ENCODE measurements around the gene GPHB5. TPM values are rescaled to one million over a fixed set of nuclear protein-coding genes. Genes with fewer than 3 reads are reported as not detected.
A peak's percentile ranks its signal among the peaks of the same experiment; 100 is the strongest.

The GPHB5 gene
- total and polyA plus RNA-seq, 2 donors from 2014 or later = not detected

DNA sequence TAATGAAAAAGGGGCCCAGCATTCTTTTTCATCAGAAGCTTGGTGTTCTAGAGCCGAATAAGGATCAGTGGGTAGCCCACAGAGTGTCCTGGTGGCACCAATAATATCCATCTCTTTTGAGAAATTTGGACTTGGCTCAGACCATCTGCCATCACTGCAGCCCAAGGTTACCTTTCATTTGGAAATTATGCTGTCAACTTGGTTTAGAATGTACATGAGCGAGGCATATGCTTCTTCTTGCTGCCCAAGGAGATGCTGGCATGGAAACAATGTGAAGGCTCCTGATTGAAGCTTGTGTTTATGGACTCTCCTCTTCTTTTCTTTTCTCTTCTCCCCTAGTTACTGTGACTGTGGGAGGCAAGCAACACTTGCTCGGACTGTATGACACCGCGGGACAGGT lies 50.0 kb downstream of the GPHB5 start:
- Histone ChIP-seq H3K9ac (ENCODE audit: low read length in 3 of 3) (no peak overlapping the region), H3K27me3 (ENCODE audit: control insufficient read depth, insufficient read depth, low read length) (no peaks in the 10 kb centered on the region), H3K27ac (ENCODE audit: low read depth in 2 of 2, low read length in 2 of 2) (no peak overlapping the region), H3K4me1 (ENCODE audit: control insufficient read depth in 2 of 3, insufficient read depth in 2 of 3, low read depth in 1 of 3, low read length in 3 of 3) (no peaks in the 10 kb centered on the region), H3K36me3 (ENCODE audit: control insufficient read depth in 2 of 3, insufficient read depth in 3 of 3, low read length in 3 of 3) (no peaks in the 10 kb centered on the region), H3K9me3 (ENCODE audit: control insufficient read depth in 2 of 3, insufficient read depth in 1 of 3, low read length in 3 of 3) (no peaks in the 10 kb centered on the region), H3K4me3 (ENCODE audit: low read length in 3 of 3) (no peak overlapping the region)
- no peak for FAIRE-seq
- TF ChIP-seq, protein P1, sequence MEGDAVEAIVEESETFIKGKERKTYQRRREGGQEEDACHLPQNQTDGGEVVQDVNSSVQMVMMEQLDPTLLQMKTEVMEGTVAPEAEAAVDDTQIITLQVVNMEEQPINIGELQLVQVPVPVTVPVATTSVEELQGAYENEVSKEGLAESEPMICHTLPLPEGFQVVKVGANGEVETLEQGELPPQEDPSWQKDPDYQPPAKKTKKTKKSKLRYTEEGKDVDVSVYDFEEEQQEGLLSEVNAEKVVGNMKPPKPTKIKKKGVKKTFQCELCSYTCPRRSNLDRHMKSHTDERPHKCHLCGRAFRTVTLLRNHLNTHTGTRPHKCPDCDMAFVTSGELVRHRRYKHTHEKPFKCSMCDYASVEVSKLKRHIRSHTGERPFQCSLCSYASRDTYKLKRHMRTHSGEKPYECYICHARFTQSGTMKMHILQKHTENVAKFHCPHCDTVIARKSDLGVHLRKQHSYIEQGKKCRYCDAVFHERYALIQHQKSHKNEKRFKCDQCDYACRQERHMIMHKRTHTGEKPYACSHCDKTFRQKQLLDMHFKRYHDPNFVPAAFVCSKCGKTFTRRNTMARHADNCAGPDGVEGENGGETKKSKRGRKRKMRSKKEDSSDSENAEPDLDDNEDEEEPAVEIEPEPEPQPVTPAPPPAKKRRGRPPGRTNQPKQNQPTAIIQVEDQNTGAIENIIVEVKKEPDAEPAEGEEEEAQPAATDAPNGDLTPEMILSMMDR (IDR thresholded peaks at IDR 0.05; ENCODE audit: borderline replicate concordance, extremely low read depth, insufficient read depth) = no peak
- DNase-seq = no peak
- intact Hi-C loops (cut with DNase I) = no loop called here

DNA sequence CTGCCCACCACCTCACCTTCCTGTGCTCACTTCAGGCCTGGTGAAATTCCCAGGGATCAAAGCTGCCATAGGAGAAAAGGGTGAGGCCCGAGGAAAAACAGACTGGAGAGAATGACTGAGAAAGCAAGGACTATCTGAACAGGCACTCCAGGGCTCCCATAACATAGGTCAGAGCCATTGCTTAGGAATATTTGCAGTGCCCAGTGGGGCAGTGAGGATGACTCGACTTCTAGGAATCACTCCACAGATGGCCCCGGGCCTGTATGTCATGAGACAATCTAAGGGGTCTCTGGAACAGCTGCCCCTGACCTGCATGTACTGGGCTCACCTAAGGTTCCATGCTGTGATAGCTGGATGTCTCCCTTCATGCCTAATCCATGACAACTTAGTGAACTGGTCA lies 51.6 kb downstream of the GPHB5 start:
- no peak overlapping the region for H3K27ac ChIP-seq (ENCODE audit: low read depth in 2 of 2, low read length in 2 of 2)
- H3K9ac ChIP-seq (ENCODE audit: low read length in 3 of 3) = no peak overlapping the region
- no peaks in the 10 kb centered on the region for H3K4me1 ChIP-seq (ENCODE audit: control insufficient read depth in 2 of 3, insufficient read depth in 2 of 3, low read depth in 1 of 3, low read length in 3 of 3)
- intact Hi-C loops (cut with DNase I) = no loop called here
- no peak overlapping the region for H3K4me3 ChIP-seq (ENCODE audit: low read length in 3 of 3)
- TF ChIP-seq, protein P1 (IDR thresholded peaks at IDR 0.05; ENCODE audit: borderline replicate concordance, extremely low read depth, insufficient read depth) = no peak
- H3K9me3 ChIP-seq (ENCODE audit: control insufficient read depth in 2 of 3, insufficient read depth in 1 of 3, low read length in 3 of 3) = no peaks in the 10 kb centered on the region
- H3K27me3 ChIP-seq (ENCODE audit: control insufficient read depth, insufficient read depth, low read length) = no peaks in the 10 kb centered on the region
- no peak for DNase-seq
- FAIRE-seq = no peak
- H3K36me3 ChIP-seq (ENCODE audit: control insufficient read depth in 2 of 3, insufficient read depth in 3 of 3, low read length in 3 of 3) = no peaks in the 10 kb centered on the region

DNA sequence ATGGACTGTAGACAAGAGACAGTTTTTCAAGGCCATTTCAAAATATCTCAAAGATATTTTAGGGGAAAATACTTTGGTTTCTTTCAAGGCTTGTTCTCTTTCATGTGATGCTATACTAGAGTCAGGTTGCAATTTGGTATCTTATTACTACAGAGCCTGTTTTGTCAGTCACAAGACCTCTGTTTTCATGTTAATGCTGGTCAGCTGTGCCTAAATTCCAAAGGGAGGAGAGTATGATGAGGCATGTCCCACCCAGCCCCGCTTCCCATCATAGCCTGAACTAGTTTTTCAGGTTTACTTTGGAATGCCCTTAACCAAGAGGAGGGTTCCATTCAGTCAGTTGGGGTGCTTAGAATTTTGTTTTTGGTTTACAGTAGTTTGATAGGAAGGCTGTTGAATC lies 52.6 kb downstream of the GPHB5 start:
- no peaks in the 10 kb centered on the region for H3K27me3 ChIP-seq (ENCODE audit: control insufficient read depth, insufficient read depth, low read length)
- no peaks in the 10 kb centered on the region for H3K4me1 ChIP-seq (ENCODE audit: control insufficient read depth in 2 of 3, insufficient read depth in 2 of 3, low read depth in 1 of 3, low read length in 3 of 3)
- FAIRE-seq = no peak
- intact Hi-C loops (cut with DNase I) = no loop called here
- no peak overlapping the region for H3K4me3 ChIP-seq (ENCODE audit: low read length in 3 of 3)
- DNase-seq = peak in 1 of 5 donors; percentile 16
- H3K27ac ChIP-seq (ENCODE audit: low read depth in 2 of 2, low read length in 2 of 2) = no peak overlapping the region
- TF ChIP-seq, protein P1 (IDR thresholded peaks at IDR 0.05; ENCODE audit: borderline replicate concordance, extremely low read depth, insufficient read depth) = no peak
- no peaks in the 10 kb centered on the region for H3K36me3 ChIP-seq (ENCODE audit: control insufficient read depth in 2 of 3, insufficient read depth in 3 of 3, low read length in 3 of 3)
- H3K9me3 ChIP-seq (ENCODE audit: control insufficient read depth in 2 of 3, insufficient read depth in 1 of 3, low read length in 3 of 3) = no peaks in the 10 kb centered on the region
- no peak overlapping the region for H3K9ac ChIP-seq (ENCODE audit: low read length in 3 of 3)

Other genes with a start within 250 kb of the GPHB5 start
- gene RHOJ, start 114.5 kb downstream of the GPHB5 start, total RNA-seq = 20.0 TPM
- 4.0 TPM for gene RHOJ, start 114.5 kb downstream of the GPHB5 start, polyA plus RNA-seq (ENCODE audit: insufficient read depth, low read depth, low replicate concordance)
- gene PPP2R5E, start 224.4 kb upstream of the GPHB5 start, total RNA-seq = 46.5 TPM
- 9.7 TPM for gene PPP2R5E, start 224.4 kb upstream of the GPHB5 start, polyA plus RNA-seq (ENCODE audit: insufficient read depth, low read depth, low replicate concordance)

Data from kidney (tissue), 14 donors.